Hematopoietic multipotent progenitor cell treated with erythropoietin and hydrocortisone succinate and interleukin-3 and kit ligand, for 8 days (in vitro differentiated cells): ENCODE data around the gene MYO1A.

Experiments used
- DNase-seq: peaks from one replicate; pipeline ENCODE4 v3.0.0-alpha.2; 2015

MYO1A gene

DNA sequence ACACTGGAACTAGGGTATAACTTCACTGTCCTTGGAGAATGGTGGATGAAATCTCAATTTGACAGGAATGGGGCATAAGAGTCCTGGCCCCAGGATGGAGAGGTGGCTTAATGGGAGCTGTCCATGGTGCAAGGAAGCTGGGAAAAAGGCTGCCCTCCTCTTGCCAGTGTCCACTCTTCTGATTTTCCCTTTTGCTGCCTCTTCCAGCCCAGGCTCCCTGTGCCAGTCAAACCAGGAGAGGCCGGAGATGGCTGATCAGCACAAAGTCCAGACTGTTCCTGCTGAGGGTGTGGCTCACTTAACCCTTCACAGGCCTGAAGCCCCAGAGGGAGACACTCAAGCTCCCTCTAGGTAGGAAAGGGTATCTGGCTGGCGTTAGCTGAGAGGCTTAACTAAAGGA lies at the start of gene MYO1A:
Gene MYO1A (minus strand): TSS at position 240 of the 400 bp plus-strand sequence. CDS start 1,806 bp downstream, outside the sequence.
- DNase-seq: no peak

DNA sequence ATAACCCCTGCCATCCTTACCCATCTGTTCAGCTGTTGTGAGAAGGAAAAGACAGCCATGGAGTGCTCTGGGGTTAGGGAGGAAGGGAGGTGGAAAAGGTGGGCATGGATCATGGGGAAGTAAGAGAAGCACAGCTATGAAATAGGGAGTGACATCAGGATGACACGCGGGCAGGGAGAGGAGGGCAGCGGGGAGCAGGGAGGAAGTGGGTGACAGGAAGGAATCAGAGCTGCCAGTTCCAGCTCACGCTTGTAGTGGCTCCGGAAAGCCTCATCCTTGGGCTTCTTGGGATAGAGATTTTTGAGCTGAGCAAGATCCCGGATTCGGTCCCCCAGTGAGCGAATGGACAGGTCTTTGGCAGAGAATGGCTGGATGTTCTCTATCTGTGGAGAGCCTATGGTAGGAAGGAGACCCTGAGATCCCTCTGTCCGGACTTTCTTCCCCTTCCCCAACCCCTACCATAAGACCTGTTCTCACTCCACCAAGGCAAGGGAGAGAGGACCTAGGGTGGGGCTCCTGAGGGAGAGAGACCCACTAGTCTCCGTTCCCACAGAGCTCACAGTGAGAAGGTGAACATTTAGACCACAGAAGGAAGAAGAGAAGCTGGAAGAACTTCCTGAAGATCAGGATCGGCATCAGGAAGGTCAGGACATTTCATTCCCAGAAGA lies 49.3 kb upstream of the MYO1A start:
- no peak for DNase-seq

DNA sequence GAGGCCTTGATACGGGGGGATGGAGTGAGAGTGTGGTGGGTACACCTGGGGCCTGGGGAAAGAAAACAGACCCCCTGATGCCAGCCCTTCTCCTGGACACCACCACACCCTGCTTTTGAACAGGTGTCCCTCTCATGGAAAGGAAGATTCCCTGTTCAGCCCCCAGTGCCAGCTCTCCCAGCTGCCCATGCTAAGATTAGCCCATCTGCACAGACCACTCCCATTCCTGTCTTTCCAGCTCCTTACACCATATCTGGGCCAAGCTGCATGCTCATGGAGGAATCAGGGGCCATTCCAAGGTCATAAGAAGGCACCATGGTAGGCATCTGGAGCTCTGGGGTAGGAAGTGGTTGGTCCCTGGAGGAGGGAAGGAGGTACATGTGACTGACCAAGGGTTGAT lies 48.6 kb upstream of the MYO1A start:
- no peak for DNase-seq

DNA sequence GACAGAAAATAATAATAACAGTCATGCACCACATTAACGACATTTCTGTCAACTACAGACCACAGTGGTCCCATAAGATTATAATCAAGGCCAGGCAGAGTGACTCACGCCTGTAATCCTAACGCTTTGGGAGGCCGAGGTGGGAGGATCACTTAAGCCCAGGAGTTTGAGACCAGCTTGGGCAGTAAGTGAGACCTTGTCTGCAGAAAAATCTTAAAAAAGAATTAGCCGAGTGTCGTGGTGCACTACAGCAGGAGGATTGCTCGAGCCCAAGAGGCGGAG lies 47.6 kb upstream of the MYO1A start:
- peak; percentile 77 for DNase-seq

DNA sequence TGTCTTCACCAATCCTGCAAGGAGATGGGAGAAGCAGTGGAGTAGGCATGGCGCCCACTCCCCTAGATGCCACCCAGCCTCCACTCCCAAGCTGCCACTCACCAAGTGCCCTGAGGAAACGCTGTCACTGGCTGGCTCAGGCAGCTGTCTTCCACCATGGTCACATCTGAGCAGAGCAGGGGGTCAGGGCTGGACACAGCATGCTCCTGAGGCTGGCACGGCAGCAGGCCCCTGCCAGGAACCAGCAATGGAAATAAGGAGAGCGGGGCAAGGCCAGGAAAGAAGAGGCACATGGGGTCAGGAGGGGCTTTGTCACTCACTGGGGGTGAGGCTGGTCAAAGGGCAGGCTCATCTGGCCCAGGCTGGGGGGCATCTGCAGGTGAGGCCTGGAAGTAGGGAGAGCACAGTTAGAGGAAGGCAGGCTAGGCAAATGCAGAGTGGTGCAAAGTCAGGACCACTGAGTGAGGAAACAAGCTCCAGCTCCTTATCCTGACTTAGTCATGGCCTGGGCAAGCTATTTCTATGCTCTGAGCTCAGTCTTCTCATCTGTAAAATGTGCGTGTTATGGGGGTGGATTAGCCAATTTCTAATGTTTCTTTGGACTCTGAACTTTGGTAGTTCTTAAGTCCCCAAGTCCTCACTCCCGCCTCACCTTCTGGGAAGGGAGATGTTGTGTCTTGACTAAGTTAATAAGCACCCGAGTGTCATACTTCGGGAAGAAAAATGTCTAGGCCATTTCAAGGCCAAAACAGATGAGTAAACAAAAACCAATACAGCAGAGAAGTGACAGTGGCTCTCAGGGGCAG lies 47.0 kb upstream of the MYO1A start:
- DNase-seq: no peak

DNA sequence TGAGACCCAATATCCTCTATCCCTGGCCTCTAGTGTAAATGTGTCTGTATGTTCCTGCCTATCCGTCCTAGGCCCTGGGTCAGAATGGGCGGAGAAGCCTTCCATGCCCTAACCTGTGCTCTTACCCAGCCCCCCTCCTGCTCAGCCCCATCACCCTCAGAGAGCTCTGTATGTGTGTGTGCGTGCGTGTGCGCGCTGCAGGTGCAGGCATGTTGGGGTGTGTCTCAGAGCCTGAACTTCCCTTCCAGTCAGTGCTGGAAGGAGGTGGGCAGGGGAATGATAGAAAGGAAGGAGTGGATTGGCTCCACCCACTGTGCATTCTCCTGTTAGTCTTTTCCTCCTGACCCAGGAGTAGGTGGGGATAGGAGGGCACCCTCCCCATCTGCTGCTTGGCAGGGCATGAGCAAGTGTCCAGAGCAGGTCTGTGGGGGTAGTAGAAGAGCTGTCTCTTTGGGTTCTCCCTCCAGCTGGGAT lies 46.2 kb upstream of the MYO1A start:
- no peak for DNase-seq

DNA sequence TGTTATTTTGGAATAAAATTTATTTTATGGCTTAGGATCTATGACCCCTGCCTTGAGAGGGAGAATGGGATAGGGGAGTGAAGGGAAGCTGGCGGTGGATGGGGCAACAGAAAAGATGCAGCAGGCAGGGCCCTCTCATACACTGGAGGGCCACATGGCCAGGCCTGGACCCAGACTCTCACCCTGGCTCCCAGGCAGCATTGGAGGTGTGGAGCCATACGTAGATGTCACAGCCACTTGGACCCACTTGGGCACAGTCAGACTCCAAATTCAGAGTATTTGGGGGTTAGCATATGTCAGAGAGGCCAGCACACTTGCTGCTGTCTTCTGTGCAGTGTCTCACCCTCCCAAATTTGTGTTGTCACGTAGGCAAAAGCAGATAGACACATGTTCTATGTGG lies 45.5 kb upstream of the MYO1A start:
- no peak for DNase-seq

DNA sequence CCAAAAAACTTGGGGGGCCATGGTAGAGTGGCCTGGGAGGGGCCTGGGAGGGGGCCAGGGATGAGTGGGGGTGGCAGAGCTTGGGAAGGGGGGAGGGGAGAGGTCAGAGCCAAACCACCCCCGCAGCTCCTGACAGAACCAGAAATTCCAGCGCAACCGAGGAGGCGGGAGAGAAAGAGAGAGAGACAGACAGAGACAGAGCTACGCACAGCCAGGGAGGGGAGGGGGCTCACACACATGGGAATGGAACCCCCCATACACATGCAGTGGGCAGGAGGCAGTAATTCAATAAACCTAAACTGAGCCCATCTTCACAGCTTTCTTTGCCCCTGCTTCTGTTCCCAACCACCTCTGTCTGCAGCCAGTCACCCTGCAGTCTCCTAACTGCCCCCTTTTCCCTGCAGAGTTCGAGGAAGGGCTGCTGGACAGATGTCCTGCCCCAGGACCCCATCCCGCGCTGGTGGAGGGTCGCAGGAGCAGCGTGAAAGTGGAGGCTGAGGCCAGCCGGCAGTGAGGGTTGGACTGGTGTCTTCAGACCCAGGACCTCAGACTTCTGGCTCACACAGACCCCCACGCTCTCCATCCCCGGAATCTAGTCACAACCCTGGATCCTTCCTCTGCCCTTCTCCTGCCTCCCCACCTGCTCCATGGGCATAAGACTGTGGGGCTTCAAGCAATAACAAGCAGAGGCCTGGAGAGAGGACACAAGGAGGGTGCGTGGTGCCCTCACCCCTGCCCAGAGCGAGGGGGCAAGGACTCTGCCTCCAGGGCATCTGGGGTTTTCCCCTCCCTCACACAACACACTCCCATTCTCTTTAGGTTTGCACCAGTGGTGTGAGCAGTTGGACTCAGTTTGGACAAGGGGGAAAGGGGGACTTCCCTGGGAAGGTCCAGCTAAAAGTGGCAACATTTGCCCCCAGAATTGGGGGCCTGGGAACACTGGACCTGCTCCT lies 44.6 kb upstream of the MYO1A start:
- no peak for DNase-seq

DNA sequence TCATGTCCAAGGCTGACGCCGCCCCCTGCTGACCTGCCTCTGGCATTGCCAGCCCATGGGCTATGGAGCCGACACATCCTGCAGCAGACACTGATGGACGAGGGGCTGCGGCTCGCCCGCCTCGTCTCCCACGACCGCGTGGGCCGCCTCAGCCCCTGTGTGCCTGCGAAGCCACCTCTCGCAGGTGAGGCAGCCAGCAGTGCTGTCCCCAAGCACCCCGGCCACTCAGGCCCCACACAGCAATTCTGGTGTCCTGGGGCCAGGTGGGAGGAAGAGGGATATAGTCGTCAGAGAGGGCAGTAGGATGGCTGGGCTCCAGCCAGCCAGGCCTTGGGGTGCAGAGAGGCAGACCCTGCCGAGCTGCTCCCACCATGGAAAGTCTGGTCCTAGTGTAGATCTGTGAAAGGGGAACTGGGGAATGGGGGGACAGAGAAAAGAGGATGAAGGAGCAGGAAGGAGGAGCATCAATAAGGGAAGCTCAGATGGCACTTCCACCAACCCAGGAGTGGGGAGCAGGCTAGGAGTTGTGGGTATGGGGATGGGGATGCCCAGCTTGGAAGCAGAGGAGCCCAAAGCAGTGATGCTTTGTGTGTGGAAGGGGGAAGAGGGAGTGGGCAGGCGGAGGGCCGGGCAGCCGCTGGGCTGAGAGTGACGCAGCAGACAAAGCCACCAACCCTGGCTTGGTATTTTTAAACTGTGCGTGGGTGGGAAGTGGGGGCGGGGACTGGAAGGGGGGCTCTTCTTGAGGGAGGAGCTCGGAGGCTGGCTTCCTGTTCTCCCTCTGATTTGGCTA lies 43.7 kb upstream of the MYO1A start:
- peak; percentile 62 for DNase-seq

DNA sequence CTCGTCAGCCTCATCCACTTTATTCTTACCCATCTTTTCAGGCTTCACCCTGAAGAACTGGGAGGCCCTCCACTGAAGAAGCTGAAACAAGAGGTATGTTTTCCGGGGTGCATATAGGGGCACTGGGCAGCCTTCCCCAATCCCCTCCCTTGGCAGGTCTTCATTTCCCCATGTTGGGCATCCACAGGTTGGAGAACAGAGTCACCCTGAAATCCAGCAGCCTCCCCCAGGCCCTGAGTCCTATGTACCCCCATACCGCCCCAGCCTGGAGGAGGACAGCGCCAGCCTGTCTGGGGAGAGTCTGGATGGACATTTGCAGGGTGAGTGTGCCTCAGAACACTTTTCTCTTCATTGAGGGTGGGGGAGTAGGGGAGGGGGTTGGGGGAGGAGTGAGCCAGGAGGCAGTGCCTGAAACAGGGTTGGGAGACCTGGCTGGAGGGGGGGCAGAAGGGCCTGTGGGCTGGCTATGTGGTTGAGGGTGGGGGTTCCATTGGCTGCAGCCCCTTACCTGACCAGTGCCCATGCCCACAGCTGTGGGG lies 43.0 kb upstream of the MYO1A start:
- no peak for DNase-seq

DNA sequence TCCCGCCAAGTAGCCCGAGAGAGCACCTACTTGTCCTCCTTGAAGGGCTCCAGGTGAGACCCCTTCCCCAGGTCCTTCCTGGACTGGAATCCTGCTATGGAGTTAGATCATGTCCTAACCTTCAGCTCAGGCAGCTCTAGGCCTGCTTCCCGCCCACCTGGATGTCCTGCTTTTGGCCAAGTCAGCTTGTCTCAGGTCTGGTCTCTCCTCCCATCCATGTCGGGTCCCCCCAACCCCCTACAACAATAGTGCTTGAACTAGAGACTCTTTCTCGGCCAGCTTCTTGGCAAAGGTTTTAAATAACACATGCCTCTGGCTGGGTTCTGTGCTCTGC lies 42.6 kb upstream of the MYO1A start:
- no peak for DNase-seq

DNA sequence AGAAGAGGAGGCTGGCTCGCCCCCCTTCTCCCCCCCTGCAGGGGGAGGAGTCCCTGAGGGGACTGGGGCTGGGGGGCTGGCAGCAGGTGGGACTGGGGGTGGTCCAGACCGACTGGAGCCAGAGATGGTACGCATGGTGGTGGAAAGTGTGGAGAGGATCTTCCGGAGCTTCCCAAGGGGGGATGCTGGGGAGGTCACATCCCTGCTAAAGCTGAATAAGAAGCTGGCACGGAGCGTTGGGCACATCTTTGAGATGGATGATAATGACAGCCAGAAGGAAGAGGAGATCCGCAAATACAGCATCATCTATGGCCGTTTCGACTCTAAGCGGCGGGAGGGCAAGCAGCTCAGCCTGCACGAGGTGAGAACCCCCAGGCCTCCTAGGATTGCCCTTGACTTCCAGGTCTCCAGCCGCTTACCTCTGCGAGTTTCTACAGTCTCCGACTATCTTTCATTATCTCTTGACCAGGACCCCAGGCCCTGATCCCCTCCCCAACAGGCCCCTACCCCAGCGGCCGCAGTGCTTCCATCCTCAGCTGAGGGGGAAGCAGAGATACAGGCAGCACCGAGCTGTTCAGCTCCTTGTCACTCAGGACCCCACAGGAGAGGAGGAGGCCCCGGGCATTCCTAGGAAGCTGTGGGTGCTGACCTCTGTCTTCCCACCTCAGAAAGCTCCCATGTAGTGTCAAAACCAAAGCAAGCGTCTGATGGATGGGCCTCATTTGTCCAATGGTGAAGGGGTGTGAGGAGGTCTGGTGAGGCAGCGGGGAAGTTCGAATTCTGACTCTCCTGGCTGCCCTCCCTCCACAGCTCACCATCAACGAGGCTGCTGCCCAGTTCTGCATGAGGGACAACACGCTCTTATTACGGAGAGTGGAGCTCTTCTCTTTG lies 42.0 kb upstream of the MYO1A start:
- DNase-seq: no peak

DNA sequence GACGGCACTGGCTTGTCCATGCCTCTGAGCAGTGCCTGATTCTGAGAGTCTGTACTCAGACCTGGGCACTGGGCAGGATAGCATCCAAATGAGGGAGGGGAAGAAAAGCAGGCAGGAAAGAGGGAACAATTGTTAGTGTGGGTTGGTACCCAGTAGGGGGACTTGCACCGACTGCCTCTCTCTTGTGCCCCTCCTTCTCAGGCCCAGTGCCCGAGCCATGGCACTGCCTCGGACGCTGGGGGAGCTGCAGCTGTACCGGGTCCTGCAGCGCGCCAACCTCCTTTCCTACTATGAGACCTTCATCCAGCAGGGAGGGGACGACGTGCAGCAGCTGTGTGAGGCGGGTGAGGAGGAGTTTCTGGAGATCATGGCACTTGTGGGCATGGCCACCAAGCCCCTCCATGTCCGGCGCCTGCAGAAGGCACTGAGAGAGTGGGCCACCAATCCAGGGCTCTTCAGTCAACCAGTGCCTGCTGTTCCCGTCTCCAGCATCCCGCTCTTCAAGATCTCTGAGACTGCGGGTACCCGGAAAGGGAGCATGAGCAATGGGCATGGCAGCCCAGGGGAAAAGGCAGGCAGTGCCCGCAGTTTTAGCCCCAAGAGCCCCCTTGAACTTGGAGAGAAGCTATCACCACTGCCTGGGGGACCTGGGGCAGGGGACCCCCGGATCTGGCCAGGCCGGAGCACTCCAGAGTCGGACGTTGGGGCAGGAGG lies 41.2 kb upstream of the MYO1A start:
- no peak for DNase-seq

DNA sequence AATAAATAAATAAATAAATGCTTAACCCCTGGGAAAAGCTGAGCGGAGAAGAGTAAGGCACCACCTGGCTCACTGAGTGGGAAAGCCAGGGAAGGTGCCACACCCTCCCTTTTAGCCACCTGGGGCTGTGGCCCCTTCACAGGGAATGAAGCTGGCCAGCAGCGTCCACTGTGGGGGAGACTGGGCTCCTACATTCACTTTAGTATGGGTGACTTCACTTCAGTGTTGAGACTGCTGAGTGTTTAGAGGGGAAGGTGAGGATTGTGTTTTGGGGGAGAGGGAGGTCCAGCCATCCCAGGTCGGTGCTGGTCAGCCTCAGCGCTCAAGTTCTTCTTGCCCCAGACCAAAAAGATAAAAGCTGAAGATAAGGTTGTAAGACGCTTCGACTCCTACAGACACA lies 40.6 kb upstream of the MYO1A start:
- DNase-seq: no peak

DNA sequence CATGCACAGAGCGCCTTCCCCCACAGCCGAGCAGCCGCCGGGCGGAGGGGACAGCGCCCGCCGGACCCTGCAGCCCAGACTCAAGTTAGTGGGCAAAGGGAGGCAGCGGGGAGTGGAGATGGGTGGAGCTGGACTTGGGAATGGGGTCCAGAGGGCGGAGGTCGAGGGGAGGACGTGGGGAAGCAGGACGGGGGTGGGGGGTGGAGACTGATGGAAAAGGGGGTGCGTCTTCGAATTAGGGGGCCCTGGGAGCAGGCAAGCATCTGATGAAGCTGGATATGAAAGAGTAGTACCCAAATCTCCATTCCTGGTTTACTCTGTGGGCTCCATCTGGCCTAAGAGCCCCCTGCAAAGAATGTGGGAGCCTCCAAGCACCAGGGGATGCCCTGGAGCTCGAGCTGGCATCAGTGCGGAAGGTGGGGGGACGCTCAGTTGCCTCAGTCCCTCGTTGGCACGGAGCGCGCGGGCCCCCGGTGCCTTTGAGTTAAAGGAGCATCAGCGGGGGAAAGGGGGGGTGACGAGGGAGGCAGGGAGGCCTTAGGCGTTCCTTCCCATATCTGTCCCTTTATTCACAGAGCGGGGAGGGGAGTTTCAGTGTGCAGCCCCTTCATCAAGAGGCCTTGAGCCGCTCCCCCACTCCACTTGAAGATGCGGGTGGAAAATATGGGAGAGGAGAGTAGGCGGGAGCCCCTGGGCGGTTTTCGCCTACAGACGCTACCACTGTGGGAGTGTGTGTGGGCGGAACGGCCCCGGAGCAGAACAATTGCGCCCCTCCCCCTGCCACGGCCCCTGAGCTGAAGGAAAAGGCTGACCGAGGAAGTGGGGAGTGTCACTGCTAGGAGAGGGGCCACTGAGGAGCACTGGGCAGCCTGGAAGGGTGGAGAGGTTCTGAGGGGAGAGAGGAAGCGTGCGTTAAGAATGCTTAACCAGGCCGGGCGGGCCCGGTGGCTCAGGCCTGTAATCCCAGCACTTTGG lies 39.6 kb upstream of the MYO1A start:
- peak; percentile 57 for DNase-seq

DNA sequence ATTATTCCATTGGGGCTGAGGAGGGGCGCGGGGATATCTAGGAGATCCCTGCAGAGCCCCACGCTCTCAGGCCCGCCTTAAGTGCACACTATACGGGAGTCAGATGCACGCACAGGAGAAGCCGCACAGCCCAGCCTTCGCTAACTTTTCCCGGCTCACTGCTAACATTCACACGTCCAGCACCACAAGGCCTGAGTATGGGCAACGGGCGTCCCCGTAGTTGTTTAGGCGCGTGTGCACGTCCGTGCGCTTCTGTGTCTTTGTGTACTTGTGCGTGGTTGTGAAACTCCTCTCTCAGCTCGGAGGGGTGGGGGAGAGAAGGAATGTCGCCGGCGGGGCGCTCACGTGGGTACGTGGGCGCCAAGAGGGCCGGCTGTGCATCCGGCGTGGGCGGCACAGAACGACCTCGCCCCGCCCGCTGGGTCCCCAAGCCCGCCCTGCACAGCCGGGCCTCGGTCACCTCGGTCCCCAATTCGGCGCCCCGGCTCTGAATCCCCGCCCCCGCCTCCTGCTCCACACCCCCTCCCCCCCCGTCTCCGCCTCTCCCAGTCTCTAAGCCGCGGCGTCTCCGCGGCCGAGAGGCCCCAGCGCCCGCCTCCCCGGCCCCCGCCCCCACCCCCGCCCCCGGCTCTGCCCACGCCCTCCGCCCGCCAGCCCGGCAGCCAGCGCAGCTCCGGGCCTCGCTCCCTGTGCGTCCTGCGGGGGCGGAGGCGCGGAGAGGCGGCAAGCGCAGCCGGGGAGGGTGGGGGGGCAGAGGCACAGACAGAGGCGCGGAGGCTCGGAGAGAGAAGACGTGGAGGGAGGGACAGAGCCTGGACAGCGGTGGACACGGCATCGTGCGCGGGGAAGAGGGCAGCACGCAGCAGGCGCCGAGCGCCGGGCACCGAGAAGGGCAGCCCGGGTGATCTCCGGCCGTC lies 38.7 kb upstream of the MYO1A start, which contains the start of gene NAB2:
Gene NAB2 (plus strand): TSS at position 761 of the 917 bp plus-strand sequence. CDS start 158 bp downstream, outside the sequence.
- DNase-seq: peak; percentile 93

DNA sequence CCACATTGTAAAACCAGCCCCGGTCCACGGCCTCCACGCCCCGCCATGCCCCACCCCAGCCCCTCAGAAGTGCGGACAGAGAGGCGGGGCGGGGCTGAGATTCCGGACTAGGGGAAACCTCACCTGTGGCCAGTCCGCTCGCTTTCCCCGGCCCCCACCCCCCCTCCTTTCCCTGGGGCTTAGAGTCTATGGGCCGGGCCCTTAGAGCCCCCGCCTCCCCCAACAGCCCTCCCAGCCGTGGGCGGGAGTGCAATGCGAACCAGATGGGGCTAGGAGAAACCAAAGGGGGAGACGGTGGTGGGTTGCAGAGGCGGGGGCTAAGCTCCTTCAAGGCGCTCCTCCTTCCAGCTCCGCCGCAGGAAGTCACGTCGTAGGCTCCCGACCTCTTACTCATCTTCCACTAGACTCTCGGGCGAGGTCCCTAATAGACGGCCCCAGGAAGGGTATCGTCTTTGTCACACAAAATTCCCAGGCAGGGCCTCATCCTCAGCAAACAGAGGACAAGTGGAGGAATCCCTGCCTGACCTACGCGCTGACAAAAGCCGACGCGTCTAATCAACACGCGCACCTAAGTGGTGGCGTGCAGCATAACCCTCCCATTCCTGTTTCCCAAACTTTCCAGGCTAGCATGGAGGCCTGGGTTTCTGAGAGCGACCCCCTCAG lies 37.9 kb upstream of the MYO1A start:
- peak; percentile 85 for DNase-seq
